Fibroblast of gingiva (primary cell): ENCODE results near the gene COQ6.
A peak's percentile ranks its signal among the peaks of the same experiment; 100 is the strongest.
"Not testable (repeated sequence)": the region's sequence is repeated elsewhere in the genome, so short reads cannot be mapped to it uniquely, and the experiment has no call there.

ENCODE experiments used
- DNase-seq: peaks from one replicate; pipeline ENCODE4 v3.0.0-alpha.2; 2011; ENCODE audit warnings: low read depth

Gene COQ6

DNA sequence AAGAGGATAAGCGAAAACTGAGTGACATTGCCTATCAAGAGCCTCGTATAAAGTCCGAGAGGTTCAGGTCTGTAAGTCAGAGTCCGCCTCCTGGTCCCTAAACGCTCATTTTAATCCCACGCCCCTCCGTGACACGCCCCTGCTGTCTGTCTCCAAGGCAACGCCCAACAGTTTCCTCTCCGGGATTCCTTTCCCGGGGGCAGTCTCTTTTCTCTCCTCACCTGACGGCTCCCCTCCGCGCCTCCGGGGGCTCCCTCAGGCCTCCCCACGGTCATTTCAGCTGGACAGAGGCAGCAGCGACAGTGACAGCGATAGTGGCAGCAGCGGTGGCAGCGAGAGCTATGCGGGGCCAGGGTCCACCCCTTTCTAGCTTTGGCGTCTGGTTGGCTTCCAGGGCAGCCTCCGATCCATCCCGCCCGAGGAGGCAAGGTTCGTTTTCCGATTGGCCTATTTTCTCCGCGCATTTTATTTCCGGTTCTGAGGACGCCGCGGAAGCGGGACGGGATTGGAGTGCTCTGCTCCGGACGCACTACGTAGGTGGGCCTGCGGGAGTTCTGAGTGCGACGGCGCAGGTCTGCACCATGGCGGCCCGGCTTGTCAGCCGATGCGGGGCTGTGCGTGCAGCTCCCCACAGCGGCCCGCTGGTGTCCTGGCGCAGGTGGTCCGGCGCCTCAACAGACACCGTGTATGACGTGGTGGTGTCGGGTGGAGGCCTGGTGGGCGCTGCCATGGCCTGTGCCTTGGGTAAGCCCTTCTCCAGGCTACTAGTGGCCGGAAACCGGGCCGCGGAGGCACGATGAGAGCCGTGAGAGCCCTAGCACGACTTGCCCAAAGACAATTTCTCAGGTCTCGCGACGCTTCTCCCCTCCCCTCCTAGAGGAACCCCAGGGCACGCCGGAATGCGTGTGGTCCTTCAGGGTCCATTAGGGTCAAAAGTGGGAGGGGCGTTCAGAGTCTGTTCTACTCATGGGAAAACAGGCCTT is at the start of gene COQ6, which contains the start of gene FAM161B:
Gene COQ6, plus strand, starts transcription at position 551 of the 983 bp plus-strand sequence. Its CDS starts 31 bp downstream, at position 582.
Gene FAM161B, minus strand, starts transcription at position 343 of the 983 bp plus-strand sequence. Its CDS starts 68 bp downstream, at position 275.
- DNase-seq, result peak; percentile 94

DNA sequence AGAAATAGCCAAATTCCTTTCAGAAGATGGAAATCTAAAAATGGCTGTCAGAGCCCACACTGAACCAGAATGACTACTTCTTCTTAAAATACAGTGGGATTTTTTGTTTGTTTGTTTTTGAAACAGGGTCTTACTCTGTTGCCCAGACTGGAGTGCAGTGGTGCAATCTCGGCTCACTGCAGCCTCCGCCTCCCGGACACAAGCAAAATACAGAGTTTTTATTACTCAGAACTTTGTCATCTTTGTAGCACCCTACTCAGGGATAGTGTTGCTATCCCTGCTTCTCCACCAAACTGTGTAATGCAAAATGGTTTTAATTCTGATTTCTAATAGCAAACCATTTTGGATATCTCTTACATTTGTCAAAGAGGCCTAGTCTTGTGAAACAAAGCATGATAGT is 47.1 kb upstream of the COQ6 start:
- DNase-seq, result peak; percentile 79

DNA sequence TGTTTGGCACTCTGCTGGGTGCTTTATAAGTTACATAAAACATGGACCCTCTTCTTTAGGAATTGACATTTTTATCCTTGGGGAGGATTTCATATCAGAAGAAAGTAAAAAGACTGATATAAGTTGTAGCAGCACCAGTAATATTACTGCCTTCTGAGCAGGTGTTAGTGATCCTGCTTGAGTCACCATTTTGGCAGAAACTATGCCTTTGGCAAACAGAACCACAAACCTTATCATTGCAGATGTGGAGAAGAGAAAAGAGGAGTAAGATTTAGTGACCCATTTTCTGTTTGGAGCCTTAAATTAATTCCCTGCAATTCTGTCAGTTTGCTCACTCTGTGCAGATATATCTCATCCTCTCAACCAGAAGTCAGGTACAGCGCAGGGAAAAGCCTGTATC is 40.4 kb upstream of the COQ6 start:
- DNase-seq, result no peak

DNA sequence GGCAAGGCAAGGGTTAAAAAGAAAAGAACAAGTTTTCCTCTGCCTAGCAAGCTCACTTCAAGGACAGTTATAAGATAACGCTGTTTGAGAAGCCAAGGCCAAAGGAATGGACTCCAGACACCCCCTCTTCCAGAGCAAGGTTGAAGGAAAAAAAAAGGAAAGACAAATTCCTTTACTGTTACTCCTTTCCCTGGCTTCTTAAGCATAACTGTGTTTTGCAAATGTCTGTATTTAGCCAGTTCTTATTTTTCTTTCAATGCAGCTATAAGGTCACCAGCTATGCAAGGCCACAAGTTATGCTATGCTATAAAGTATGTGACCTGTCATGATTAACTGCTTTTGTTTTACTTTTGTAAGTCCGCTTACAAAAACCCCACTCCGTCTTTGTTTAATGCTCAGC is 36.8 kb upstream of the COQ6 start:
- DNase-seq, result no peak

DNA sequence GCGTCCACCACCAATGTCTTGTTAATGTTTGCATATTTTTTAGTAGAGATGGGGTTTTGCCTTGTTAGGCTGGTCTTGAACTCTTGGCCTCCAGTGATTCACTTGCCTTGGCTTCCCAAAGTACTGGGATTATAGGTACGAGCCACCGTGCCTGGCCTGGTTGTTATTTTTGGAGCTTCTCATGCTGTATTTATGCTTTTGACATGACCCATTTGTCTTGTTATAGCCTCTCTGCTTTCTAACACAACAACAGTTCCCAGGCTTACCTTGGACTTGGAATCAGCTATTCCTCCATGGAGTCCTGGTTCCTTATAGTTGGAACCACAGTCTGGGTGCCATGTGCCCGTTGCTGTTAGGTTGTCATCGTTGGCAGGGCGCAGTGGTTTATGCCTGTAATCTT is 33.8 kb upstream of the COQ6 start:
- no peak for DNase-seq

DNA sequence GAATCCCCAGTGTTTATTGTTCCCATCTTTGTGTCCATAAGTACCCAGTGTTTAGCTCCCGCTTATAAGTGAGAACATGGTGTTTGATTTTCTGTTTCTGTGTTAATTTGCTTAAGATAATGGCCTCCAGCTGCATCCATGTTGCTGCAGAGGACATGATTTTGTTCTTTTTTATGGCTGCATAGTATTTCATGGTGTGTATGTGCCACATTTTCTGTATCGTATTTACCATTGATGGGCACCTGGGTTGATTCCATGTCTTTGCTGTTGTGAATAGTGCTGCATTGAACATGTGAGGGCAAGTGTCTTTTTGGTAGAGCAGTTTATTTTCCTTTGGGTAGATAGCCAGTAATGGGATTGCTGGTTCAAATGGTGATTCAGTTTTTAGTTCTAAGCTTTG is 30.6 kb upstream of the COQ6 start:
- DNase-seq, result not testable (repeated sequence)

DNA sequence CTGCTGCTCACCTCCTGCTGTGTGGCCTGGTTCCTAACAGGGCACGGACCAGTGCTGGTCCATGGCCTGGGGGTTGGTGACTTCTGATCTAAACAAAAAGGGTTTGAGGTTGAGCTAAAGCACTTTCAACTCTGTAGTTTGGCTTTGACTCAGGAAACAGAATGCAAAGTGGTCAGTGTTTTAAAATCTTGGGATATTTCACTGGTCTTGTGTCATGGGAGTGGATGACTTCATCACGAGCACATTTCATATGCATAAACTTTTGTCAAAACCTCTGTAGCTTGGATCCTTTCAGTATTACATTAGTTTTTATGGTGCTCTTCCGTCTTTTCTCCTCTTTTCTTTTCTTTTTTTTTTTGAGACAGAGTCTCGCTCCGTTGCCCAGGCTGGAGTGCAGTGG is 25.8 kb upstream of the COQ6 start:
- DNase-seq, result no peak

DNA sequence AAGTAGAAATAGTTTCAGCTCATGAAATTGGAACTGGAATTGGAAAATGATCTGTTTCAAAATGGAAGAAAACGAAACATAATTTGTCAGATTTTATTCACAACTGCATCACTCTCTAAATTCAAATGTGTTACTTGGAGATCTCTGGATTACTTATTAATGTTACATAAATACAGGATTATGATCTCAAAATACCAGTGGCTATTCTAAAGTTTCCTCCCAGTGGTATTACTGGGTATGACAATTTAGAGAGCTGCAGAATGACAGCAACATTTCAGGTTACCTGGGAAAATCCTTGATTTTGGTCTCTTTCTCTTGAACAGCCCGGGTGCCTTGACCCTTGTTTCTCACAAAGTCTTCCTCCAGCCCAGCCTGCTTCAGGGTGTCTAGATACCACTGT is 14.4 kb upstream of the COQ6 start:
- no peak for DNase-seq

DNA sequence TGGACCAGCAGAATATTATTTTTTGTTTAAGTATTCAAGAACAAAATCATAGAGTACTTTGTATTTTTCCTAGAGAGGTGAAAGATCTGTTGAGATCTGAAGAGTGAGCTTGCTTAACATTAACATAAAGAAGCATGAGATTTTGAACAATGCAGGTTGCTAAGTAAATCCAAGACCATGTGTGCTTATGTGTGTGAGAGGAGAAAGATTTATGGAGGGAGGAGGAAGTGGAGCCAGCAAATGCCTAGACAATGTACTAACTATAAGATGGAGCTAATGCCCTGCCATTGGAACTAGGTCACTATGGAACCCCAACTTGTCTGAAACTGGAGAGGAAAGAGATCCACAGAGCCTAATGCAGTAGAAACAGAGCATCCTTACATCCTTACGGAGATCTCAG is 13.6 kb upstream of the COQ6 start:
- no peak for DNase-seq

DNA sequence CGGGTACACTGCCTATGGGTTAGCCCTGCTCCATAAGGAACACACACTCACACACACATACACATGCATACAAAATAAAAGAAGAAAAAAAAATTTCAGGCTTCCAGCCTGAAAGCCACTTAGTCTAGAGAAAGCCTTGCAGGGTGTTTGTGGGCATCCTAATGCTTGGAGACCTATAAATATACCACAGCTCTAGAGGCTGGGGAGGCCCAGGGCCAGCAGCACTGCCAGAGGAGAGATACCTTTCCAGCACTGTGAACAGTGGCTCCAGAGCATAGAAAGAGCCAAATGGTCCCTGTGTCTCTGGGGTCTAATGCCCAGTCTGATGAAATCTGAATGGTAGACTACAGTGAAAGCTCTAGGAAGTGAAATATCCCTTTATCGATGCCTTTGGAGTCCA is 13.1 kb upstream of the COQ6 start:
- no peak for DNase-seq

DNA sequence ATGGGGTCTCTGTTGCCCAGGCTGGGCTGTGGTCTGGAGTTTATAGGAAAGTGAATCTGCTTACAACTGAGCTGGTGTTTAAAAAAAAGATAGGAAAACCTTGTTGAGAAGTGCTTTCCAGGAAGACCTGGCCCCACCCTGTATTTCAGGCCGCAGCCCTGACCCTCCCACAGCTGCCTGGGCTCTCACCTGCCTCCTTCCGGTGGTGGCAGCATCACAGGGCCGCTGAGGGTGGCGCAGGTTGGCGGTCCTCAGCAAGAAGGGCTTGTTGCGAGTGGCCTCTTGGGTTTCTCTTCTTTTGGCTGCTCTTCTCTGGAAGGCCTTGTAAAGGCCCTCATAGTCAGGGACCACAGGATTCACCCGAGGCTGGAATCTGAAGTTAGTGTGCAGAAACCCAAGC is 7.9 kb upstream of the COQ6 start:
- DNase-seq, result no peak

DNA sequence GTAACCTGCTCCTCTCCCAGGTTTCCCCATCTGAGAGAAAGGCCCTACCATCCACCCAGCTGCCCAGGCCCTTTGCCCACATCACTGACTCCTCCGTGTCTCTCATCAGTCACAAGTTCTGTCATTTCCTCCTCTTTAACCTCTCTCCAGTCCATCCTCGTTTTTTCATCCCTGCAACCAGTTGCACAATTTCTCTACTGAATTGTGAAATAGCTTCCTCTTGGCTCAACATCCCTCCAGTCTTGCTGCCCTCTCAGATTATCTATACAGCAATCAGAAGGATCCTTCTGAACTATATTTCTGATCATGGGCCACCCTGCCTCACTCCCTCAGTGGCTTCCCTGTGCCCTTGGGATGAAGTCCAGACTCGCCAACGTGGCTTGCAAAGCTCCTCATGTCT is 7.0 kb upstream of the COQ6 start:
- peak; percentile 70 for DNase-seq

DNA sequence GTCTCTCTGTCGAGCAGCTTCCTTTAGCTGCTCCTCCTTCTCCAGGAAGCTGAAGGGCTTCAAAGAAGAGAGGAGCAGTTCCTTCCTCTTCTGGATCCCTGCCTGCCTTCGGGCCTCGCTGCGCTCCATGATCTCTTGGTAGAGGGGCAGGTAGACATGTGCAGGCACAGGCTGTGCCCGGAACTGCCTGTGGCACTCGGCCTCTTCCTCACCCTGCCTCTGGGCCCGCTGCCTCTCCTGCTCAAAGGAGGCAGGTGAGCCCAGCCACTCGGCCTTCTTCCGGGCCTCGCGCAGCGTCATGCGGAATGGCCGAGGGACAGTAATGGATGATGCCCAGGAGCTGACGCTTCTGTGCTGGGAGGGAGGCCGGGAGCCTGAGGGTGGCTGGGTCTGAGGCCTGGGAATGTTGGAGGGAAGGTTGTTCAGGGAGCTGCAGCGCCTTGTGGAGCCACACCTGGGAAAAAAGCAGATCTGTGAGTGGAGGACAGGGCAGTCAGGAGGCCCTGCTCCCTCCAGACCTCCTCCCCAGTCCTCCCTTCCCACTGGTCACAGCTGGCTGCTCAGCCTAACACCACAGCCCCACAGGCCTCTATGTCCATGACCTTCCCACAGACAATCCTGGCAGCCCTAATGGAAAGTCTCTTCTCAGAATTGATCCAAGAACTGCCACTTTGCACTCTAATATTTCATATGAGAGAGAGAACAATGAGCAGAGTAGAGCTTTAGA is 5.5 kb upstream of the COQ6 start:
- DNase-seq, result no peak

DNA sequence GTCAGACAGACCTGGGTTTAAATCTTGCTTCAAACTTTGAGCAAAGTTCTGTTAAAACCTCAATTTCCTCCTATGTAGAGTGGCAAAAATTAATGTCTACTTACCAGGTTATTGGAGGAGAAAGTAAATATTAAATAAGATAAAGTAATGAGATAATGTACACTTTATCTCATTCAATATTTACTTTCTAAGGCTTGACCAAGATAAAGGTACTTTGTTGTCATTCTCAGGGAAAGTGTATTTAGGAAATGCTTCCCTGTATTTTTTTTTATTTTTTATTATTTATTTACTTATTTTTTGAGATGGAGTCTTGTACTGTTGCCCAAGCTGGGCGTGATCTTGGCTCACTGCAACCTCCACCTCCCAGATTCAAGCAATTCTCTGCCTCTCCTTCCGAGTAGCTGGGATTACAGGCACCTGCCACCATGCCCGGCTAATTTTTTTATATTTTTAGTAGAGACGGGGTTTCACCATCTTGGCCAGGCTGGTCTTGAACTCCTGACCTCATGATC is 4.9 kb upstream of the COQ6 start:
- DNase-seq, result no peak

DNA sequence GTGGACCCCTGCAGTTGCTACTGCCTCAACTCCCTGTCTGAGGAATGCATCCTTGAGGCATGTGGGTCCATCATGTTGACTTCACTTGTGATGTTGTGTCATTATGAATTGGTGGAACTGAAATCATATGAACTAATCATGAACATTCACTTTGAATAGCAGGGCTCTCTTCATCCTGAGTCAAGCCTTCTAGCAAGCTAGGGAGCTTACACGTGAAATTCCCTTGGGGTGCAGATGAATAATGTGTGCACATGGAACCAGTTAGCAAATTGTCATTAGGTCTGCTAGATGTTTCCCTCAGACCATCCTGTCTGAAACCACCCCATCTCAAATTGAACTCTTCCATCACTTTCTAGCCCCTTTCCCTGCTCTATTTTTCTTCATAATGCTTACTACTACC is 3.6 kb downstream of the COQ6 start:
- DNase-seq, result peak; percentile 4

DNA sequence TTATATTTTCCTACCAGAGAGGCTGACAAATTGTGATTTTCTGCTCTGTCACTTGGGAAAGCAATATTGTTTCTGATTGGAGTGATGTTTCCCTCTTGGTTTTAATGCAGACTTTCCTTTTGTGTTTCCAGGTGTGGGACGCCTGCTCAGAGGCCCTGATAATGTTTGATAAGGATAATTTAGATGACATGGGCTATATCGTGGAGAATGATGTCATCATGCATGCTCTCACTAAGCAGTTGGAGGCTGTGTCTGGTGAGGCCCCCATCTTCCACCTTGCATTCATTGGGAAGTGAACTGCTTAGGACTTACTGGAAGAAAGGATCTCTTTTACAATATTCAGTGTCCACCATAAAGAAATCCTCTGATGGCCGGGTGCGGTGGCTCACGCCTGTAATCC is 5.6 kb downstream of the COQ6 start:
- no peak for DNase-seq

DNA sequence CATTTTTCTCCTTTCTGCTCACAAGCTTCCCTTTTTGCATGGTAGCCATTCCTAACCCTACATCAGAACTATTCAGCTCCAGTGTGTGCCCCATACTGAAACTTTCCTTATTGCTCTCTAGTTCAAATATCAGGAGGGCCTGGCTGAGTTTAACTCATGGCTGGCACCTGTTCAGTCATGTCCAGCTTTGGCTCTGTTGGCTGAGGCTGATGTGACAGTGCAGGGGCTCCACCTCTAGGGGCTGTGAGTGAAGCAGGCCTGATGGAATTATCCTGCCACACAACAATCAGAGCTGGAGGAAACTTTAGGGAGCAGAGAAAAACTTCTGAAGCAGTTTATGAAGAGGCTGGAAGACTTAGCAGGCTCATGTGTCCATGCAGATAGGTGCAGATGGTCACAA is 8.5 kb downstream of the COQ6 start:
- DNase-seq, result no peak

DNA sequence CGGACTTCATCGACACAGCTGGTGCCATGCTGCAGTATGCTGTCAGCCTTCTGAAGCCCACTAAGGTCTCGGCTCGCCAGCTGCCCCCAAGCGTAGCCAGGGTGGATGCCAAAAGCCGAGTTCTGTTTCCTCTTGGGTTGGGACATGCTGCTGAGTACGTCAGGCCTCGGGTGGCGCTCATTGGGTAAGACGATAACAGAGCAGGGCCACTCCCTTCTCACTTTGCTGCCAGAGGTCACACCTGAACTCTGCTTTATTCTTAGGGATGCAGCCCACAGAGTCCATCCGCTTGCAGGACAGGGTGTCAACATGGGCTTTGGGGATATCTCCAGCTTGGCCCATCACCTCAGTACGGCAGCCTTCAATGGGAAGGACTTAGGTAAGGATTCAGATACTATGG is 11.1 kb downstream of the COQ6 start:
- no peak for DNase-seq

DNA sequence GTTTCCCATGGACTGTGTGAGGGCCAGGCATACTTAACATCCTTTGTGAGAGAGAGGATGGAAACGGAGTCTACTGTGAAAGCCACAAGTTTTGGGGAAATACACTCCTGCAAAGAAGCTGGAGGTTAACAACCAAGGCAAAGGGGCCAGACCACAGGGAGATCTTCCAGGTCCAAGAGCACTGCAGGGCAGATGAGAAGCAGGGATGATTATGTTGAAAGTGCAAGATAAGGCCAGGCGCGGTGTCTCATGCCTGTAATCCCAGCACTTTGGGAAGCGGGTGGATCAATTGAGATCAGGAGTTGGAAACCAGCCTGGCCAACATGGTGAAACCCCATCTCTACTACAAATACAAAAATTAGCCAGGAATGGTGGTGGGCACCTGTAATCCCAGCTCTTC is 15.1 kb downstream of the COQ6 start:
- no peak for DNase-seq

DNA sequence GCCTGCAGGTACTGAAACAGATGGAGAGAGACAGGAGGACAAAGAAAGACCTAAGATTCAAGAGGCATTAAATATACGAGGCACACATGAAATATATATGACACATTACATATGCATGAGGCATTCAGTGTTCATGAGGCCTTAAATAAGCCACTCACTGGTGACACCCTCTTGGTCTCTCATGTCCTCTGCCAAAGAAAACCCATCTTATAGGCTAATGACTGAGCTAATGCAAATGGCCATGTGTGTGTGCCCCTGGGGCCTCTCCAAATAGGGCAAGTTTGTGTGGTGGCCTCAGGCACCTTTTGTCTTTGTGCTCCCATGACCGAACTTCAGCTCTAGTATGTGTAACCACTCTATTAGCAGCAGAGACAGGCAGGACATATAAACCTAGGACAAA is 18.8 kb downstream of the COQ6 start:
- DNase-seq, result no peak

DNA sequence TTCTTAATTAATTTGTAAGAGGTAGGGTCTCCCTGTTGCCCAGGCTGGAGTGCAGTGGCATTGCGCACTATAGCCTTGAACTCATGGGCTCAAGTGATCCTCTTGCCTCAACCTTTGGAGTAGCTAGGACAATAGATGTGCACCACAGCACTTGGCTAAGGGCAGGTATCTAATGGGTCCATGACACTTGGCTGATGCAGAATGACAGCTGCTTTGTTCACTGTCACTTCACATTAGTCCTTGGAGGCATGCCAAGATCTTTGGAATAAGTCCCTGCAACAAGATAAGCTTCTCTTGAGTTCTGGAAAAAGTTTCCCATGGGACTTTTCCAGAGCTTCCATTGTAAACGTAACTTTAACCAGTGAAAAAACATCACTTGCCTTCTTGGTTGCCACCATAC is 23.4 kb downstream of the COQ6 start:
- DNase-seq, result no peak

DNA sequence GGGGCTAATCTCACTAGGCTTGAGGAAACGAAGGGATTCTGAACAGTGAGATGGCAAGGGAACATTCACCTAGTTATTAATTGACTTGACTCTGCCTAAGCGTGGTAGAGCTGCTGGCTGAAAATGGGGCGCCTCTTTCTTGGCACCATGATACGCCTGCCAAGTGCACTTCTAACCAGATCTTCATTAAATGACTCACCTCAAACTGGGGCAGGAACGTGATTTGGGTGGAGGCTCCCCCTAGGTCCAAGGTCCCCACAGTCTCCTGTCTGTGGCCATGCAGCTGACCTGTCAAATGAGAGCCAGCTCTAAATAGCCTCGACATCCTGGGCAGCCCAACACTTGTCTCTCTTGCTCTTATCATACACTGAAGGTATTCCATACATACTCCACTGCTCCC is 26.0 kb downstream of the COQ6 start:
- DNase-seq, result no peak

DNA sequence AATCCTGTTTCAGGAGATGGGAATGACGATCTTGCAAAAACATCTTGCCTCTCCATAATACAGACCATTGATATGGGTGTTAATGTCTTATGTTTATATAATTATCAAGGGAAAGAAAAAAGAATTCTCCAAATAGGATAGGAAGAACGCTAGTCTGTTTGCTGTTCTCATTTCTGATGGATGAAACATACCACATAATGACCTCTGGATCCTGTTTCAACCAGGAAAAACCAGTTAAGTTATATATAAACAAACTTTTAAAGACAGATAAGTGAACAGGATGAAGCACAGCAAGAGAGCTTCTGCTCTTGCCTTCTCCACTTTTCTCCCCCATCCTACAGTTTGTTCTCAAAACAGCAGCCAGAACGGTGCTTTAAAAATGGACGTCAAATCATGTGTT is 27.8 kb downstream of the COQ6 start:
- DNase-seq, result peak; percentile 3
